Effector memory CD8-positive, alpha-beta T cell (primary cell): ENCODE measurements around the gene SULT1A2.
"Not testable (repeated sequence)": the region's sequence is repeated elsewhere in the genome, so short reads cannot be mapped to it uniquely, and the experiment has no call there.

Experiments used
- ATAC-seq: fragments of 150-1000 bp; cut with Tn5 transposase; replicated peaks from 2 replicates; pipeline ENCODE4 v1.10.0; 2021; ENCODE audit warnings: mild to moderate bottlenecking, moderate library complexity
- DNase-seq, 3 experiments: peaks; one replicate each; pipeline ENCODE4 v3.0.0; 2021
- H3K27ac Mint-ChIP-seq, 2 donors: one replicate each; pipeline ENCODE4 v1.8.0; 2022; ENCODE audit warnings: mild to moderate bottlenecking in 2 of 2, mixed read lengths in 2 of 2, moderate library complexity in 2 of 2
- H3K27me3 Mint-ChIP-seq, 2 donors: one replicate each; pipeline ENCODE4 v1.8.0; 2022; ENCODE audit warnings: mixed read lengths in 2 of 2
- H3K36me3 Mint-ChIP-seq: one replicate; pipeline ENCODE4 v1.8.0; 2022; ENCODE audit warnings: mild to moderate bottlenecking, moderate library complexity, mixed read lengths; ENCODE audit not compliant: insufficient read depth
- H3K4me1 Mint-ChIP-seq, 2 donors: one replicate each; pipeline ENCODE4 v1.8.0; 2022; ENCODE audit warnings: low read depth in 2 of 2, mixed read lengths in 2 of 2
- H3K4me3 Mint-ChIP-seq, 2 donors: one replicate each; pipeline ENCODE4 v1.8.0; 2022; ENCODE audit warnings: mild to moderate bottlenecking in 2 of 2, mixed read lengths in 2 of 2, moderate library complexity in 2 of 2
- H3K9me3 Mint-ChIP-seq, 2 donors: one replicate each; pipeline ENCODE4 v1.8.0; 2022; ENCODE audit warnings: mixed read lengths in 2 of 2

Gene SULT1A2

DNA sequence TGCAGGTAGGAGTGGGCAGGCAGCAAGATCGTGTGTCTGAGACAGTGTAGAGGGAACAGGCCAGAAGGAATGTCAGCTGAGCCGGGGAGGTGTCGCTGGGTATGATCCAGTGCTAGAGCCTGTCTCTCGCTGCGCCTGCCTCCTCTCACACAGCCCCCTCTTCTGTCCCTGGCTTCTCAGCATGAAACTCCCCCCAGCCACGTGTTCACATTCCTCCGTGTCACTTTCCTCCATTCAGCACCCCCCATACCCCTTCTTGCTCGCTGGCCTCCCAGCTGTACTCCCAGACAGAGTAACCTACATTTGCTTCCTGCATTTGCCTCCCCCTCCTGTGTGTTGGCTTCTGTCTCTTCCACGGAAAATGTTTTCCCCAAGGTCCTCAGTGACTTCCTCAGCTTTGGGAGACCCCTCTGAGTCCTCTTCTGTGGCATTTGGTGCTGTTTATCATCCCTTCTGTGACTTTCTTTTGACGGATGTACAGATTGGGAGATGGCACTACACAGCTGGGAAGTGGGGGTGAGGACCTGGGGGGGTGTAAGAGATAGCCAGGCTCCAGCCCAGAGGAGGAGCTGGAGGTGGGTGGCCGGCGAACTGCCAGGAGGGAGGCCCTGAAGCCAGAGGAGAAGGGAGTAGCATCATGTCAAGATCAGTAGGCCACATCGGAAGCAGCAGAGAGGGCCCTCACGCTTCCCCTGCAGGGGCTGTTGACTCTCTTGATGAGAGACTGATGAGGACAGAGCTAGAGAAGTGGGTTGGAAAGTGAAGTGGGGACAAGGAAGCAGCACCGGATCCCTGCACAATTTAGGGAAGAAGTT lies 23.9 kb downstream of the SULT1A2 start:
- H3K36me3 Mint-ChIP-seq: peaks cover 9% of the 10 kb centered on the region
- peaks cover 30 to 39% of the 10 kb centered on the region in 2 donors for H3K4me1 Mint-ChIP-seq
- no peak for ATAC-seq
- DNase-seq: no peak
- H3K27ac Mint-ChIP-seq: peak overlapping the region; percentile 53 to 67
- no peaks in the 10 kb centered on the region for H3K9me3 Mint-ChIP-seq
- no peaks in the 10 kb centered on the region for H3K27me3 Mint-ChIP-seq
- H3K4me3 Mint-ChIP-seq: no peak overlapping the region

DNA sequence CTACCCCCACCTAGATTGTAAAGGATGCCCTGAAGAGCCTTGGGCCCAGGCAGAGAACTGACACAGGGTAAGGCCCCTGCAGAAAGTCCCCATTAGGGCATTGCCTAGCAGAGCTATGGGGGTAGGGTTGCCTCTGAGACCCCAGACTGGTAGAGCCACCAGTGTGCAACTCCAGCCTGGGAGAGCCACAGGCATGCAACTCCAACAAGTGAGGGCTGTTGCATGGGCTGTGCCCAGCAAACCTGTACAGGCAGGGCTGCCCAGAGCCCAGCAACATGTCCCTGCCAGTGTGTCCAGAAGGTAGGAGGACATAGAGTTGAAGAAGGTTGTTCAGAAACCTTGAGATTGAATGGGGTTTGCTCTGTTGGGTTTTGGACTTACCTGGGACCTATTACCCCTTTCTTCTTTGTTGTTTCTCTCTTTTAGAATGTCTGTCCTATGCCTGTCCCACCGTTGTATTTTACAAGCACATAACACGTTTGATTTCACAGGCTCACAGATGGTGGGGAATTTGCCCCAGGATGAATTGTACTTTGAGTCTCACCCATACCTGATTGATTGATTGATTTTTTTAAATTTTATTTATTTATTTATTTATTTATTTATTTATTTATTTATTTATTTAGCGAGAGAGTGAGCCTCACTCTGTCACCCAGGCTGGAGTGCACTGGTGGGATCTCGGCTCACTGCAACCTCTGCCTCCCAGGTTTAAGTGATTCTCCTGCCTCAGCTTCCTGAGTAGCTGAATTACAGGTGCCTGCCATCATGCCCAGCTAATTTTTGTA lies 26.7 kb downstream of the SULT1A2 start:
- no peaks in the 10 kb centered on the region for H3K27me3 Mint-ChIP-seq
- no peak overlapping the region for H3K4me3 Mint-ChIP-seq
- H3K4me1 Mint-ChIP-seq: peaks cover 35 to 44% of the 10 kb centered on the region in 2 donors
- DNase-seq (no peak), ATAC-seq (no peak)
- peaks cover 2 to 7% of the 10 kb centered on the region in 2 donors for H3K9me3 Mint-ChIP-seq
- H3K36me3 Mint-ChIP-seq: peaks cover 2% of the 10 kb centered on the region
- H3K27ac Mint-ChIP-seq: peak overlapping the region in 1 of 2 donors; percentile 56

DNA sequence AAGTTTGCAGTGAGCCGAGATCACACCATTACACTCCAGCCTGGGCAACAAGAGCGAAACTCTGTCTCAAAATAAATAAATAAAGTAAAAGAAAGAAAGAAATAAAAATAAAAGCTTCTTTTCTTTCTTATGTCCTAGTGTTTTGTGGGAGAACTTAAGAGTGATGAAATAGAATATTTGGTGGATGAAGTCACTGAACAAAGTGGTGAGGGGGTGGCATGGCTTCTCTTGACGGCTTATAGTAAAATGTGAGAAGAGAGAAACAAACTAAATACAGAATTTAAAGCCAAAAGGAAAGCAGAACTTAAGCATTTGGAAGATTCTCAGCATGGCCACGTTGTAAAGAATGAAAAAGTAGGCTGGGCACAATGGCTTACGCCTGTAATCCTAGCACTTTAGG lies 27.8 kb downstream of the SULT1A2 start:
- H3K4me1 Mint-ChIP-seq: peaks cover 31 to 43% of the 10 kb centered on the region in 2 donors
- peak overlapping the region in 1 of 2 donors; percentile 83 for H3K27ac Mint-ChIP-seq
- peaks cover 2 to 7% of the 10 kb centered on the region in 2 donors for H3K9me3 Mint-ChIP-seq
- DNase-seq (no peak), ATAC-seq (no peak)
- peaks cover 2% of the 10 kb centered on the region for H3K36me3 Mint-ChIP-seq
- H3K27me3 Mint-ChIP-seq: no peaks in the 10 kb centered on the region
- no peak overlapping the region for H3K4me3 Mint-ChIP-seq

DNA sequence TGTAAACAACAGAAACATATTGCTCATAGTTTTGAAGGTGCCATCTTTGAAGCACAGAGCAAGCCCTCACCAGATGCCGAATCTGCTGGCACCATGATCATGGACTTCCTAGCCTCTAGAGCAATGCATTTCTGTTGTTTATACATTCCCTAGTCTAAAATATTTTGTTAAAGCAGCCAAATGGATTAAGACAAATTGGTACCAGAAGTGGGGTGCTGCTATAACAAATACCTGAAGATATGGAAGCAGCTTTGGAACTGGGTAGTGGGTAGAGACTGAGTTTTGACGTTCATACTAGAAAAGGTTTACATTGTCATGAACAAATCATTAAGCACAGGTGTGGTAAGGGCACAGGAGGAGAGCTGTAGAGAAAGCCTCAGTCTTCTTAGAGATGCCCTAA lies 29.6 kb downstream of the SULT1A2 start:
- DNase-seq (no peak), ATAC-seq (no peak)
- no peaks in the 10 kb centered on the region for H3K27me3 Mint-ChIP-seq
- no peak overlapping the region for H3K4me3 Mint-ChIP-seq
- no peak overlapping the region for H3K27ac Mint-ChIP-seq
- H3K9me3 Mint-ChIP-seq: peaks cover 2 to 7% of the 10 kb centered on the region in 2 donors
- peaks cover 24 to 34% of the 10 kb centered on the region in 2 donors for H3K4me1 Mint-ChIP-seq
- peaks cover 5% of the 10 kb centered on the region for H3K36me3 Mint-ChIP-seq

DNA sequence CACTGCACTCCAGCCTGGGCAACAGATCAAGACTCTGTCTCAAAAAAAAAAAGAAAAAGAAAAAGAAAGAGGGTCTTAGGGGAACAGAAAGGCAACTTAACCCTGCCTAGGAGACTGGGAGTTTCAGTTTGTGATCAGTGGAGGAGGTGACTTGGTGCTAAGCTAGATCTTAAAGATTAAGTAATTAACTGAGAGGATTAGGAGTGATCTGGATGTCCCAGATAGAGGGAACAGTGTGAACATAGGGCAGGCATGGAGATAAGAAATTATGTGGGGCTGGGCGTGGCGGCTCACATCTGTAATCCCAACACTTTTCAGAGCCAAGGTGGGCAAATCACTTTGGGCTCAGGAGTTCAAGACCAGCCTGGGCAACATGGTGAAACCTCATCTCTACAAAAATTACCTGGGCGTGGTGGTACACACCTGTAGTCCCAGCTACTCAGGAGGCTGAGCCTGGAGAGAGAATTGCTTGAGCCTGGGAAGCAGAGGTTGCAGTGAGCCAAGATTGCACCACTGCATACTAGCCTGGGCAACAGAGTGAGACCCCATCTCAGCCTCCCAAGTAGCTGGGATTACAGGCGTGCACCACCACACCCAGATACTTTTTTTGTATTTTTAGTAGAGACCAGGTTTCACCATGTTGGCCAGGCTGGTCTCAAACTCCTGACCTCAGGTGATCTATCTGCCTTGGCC lies 30.5 kb downstream of the SULT1A2 start:
- H3K27me3 Mint-ChIP-seq, H3K4me3 Mint-ChIP-seq, H3K36me3 Mint-ChIP-seq, H3K9me3 Mint-ChIP-seq, DNase-seq, ATAC-seq: not testable (repeated sequence)
- peak overlapping the region in 1 of 2 donors; percentile 49 for H3K27ac Mint-ChIP-seq
- peaks cover 23 to 31% of the 10 kb centered on the region in 2 donors for H3K4me1 Mint-ChIP-seq

DNA sequence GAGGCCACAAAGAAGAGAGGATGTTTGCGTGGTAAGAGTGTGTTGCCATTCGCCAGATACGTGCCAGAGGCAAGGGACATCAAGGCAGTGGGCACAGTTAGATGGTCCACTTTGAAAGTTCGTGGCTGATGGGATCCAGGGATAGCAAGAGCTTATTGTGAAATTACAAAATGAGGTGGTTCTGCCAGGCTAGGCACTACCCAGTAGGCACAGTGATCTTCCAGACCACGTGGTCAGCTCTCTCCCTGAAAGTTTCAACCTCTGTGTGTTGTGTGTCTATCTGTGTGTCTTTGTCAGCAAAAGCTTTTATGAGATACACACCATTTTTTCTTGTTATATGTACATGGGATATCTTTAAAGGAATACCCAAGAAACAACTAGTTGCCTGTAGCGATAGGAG lies 33.6 kb downstream of the SULT1A2 start:
- ATAC-seq: no peak
- H3K36me3 Mint-ChIP-seq: peaks cover 16% of the 10 kb centered on the region
- H3K27ac Mint-ChIP-seq: peak overlapping the region; percentile 36 to 52
- no peak for DNase-seq
- peaks cover 2 to 7% of the 10 kb centered on the region in 2 donors for H3K9me3 Mint-ChIP-seq
- H3K4me3 Mint-ChIP-seq: no peak overlapping the region
- H3K27me3 Mint-ChIP-seq: no peaks in the 10 kb centered on the region
- H3K4me1 Mint-ChIP-seq: peaks cover 20 to 26% of the 10 kb centered on the region in 2 donors

DNA sequence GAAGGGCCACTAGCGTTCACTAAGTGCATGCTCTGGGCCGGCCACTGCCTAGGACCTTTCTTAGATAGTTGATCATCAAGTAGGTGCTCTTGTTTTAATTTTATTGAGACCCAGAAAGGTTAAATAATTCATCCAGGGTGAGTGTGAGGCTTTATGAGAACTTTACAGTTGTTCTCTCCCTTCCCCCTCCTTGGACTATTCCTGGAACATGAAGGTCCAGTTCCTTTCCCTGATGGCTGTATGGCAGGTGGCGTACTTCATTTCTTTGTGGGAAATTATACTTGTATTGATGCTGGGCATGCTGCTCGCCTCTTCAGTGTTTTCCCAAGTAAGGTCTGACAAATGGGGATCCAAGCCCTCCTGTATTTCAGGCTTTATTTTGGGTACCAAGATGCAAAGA lies 34.7 kb downstream of the SULT1A2 start:
- Mint-ChIP-seq H3K36me3 (peaks cover 27% of the 10 kb centered on the region), H3K27ac (peak overlapping the region; percentile 36 to 52), H3K4me3 (no peak overlapping the region), H3K27me3 (no peaks in the 10 kb centered on the region), H3K9me3 (peaks cover 0 to 1% of the 10 kb centered on the region in 2 donors), H3K4me1 (peaks cover 18 to 20% of the 10 kb centered on the region in 2 donors)
- DNase-seq (no peak), ATAC-seq (no peak)

DNA sequence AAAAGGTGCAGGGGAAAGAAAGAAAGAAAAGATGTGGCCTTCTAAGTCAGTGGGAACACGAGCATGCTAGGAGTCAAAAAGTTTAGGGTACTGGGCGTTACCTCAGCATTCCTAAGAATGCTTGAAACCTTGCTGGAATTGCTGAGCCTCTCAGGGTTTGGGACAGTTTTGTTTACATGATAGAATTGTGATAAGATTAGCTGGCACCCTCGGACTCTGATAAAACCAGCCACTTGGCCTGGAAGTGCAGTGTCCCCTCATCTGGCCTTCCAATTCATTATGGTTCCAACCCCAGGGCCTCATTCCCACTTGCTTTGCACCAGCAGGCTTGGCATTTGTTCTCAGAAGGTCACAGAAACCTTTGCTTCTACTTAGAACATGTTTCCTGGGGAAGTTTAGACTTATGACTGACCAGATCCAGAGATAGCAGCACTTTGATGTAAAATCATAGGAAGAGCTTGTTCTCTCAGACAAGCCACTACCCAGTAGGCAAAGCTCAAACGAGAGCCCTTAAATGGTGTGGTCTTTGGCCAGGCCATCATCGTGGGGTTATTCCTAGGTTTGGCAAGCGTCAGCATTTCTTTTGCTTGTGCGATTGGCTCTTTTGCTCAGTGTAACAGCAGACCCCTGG lies 35.2 kb downstream of the SULT1A2 start:
- ATAC-seq: no peak
- Mint-ChIP-seq H3K9me3 (no peaks in the 10 kb centered on the region), H3K4me1 (peaks cover 18 to 19% of the 10 kb centered on the region in 2 donors)

DNA sequence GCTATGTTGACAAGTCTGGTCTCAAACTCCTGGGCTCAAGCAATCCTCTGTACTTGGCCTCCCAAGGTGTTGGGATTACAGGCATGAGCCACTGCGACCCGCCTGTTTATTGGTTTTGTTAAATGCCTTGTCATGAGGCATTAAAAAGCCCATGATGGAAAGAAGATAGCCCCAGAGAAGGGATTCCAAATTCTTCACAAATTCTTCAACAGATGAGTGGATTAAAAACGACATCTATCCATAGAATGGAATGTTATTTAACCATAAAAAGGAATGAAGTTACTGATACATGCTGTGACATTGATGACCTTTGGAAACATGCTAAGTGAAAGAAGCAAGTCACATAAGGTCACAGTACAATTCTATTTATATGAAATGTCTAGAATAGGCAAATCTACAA lies 38.4 kb downstream of the SULT1A2 start:
- DNase-seq (no peak), ATAC-seq (no peak)
- H3K4me3 Mint-ChIP-seq: no peak overlapping the region
- H3K9me3 Mint-ChIP-seq: no peaks in the 10 kb centered on the region
- H3K36me3 Mint-ChIP-seq: peaks cover 41% of the 10 kb centered on the region
- no peaks in the 10 kb centered on the region for H3K27me3 Mint-ChIP-seq
- H3K27ac Mint-ChIP-seq: no peak overlapping the region
- H3K4me1 Mint-ChIP-seq: peaks cover 17 to 19% of the 10 kb centered on the region in 2 donors

More for the DNA sequence above, 35.2 kb downstream of the SULT1A2 start:
- Mint-ChIP-seq H3K27me3 (no peaks in the 10 kb centered on the region), H3K4me3 (no peak overlapping the region), H3K27ac (no peak overlapping the region), H3K36me3 (peaks cover 30% of the 10 kb centered on the region)
- DNase-seq: no peak

DNA sequence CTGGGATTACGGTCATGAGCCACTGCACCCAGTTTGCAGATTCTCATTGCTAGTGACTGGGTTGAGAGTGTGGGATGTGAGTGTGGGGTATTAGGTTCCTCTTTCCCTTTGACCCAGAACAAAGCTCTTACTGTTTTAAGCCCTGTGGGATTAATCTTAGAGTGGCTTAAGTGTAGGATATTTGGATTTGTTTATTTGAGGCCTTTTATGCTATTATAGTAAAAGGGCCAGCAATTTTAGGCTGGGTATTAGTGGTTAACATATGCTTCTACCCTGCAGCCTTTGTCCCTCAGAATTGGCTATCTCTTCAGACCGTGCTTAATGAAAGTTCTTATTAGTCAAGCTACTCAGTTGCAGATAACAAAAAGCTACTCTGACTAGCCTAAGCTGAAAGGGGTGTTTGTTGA lies 39.9 kb downstream of the SULT1A2 start:
- peaks cover 44% of the 10 kb centered on the region for H3K36me3 Mint-ChIP-seq
- no peaks in the 10 kb centered on the region for H3K27me3 Mint-ChIP-seq
- H3K27ac Mint-ChIP-seq: no peak overlapping the region
- no peaks in the 10 kb centered on the region for H3K9me3 Mint-ChIP-seq
- ATAC-seq (no peak), DNase-seq (no peak)
- no peak overlapping the region for H3K4me3 Mint-ChIP-seq
- peaks cover 11 to 15% of the 10 kb centered on the region in 2 donors for H3K4me1 Mint-ChIP-seq

DNA sequence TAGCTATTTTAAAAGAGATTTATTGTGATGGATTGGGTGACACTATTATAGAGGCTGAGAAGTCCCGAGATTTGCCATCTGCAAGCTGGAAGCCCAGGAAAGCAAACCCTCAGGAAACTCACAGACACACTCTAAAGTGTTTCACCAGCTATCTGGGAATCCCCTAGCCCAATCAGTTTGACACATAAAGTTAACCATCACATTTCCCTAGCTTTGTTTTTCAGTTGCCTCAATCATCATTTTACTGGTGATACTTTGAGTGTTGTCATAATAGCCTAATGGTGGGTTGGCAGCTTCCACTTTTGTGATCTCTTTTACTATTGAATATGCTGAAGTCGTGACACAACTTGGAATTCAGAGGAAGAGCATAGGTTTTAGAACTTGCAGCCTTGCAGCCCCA lies 41.3 kb downstream of the SULT1A2 start:
- no peaks in the 10 kb centered on the region for H3K27me3 Mint-ChIP-seq
- H3K4me1 Mint-ChIP-seq: peaks cover 7 to 14% of the 10 kb centered on the region in 2 donors
- H3K9me3 Mint-ChIP-seq: no peaks in the 10 kb centered on the region
- ATAC-seq: no peak
- H3K4me3 Mint-ChIP-seq: peak overlapping the region in 1 of 2 donors; percentile 91
- DNase-seq: no peak
- peaks cover 42% of the 10 kb centered on the region for H3K36me3 Mint-ChIP-seq
- H3K27ac Mint-ChIP-seq: no peak overlapping the region

DNA sequence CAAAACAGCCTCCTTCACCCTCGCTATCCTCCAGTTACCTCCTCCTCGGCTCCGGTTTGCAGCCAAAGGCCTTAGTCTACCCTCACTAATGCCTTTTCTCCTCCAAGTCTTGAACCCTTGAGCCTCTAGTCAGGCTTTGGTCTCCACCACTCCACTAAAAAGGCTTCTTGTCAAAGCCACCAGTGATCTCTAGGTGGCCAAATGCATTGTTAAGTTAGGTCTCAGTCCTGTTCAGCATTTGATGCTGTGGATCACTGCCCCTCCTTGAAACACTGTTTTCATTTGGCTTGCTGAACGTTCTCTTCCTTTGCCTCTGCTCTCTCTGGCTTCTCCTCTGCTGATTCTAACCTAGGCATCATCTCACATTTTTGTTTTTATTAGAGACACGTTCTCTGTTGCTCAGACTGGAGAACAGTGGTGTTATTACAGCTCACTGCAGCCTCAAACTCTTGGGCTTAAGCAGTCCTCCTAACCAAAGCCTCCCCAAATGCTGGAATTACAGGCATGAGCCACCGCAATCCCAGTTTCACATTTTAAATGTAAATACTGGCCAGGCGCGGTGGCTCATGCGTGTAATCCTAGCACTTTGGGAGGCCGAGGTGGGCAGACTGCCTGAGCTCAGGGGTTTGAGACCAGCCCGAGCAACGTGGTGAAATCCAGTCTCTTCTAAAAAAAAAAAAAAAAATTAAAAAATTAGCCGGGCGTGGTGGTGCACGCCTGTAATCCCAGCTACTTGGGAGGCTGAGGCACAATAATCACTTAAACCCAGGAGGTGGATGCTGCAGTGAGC lies 42.0 kb downstream of the SULT1A2 start:
- ATAC-seq: no peak
- H3K4me3 Mint-ChIP-seq: peak overlapping the region; percentile 75 to 91
- peaks cover 40% of the 10 kb centered on the region for H3K36me3 Mint-ChIP-seq
- DNase-seq: no peak
- H3K9me3 Mint-ChIP-seq: no peaks in the 10 kb centered on the region
- H3K4me1 Mint-ChIP-seq: peaks cover 7 to 14% of the 10 kb centered on the region in 2 donors
- H3K27me3 Mint-ChIP-seq: no peaks in the 10 kb centered on the region
- peak overlapping the region; percentile 11 to 93 for H3K27ac Mint-ChIP-seq
